Keratinocyte (primary cell): ENCODE measurements around the gene SFN.

ENCODE experiments used
- CTCF ChIP-seq, 3 experiments: IDR thresholded peaks in 1 of 3; conservative IDR thresholded peaks in 1 of 3; optimal IDR thresholded peaks in 1 of 3; 2 replicates in 2 of 3; 3 replicates in 1 of 3; pipeline versions ENCODE3 to v1.5.1; 2011; ENCODE audit warnings: low read length in 3 of 3, mild to moderate bottlenecking in 3 of 3, moderate library complexity in 2 of 3, control low read depth in 1 of 3, inconsistent platforms in 1 of 3; ENCODE audit not compliant: insufficient read depth in 2 of 3; ENCODE audit errors: extremely low read depth in 1 of 3
- EZH2 ChIP-seq: IDR thresholded peaks from one replicate; pipeline ENCODE4 v1.6.1; 2012; ENCODE audit warnings: inconsistent platforms, mild to moderate bottlenecking, low read length, moderate library complexity

- TF ChIP-seq CTCF (optimal IDR thresholded peaks at IDR 0.05 in 1 of 3, IDR thresholded peaks at IDR 0.05 in 1 of 3, conservative IDR thresholded peaks at IDR 0.05 in 1 of 3; ENCODE audit: extremely low read depth in 1 of 3, insufficient read depth in 2 of 3, low read length in 3 of 3) (no peak), EZH2 (no peak)
These were observed 38.0 kb downstream of the SFN start for GRCh38 chr1:26900815-26901511.
